Vagina (tissue), 2 donors: ENCODE data around the gene NPEPPS.
"Not testable (repeated sequence)": the region's sequence is repeated elsewhere in the genome, so short reads cannot be mapped to it uniquely, and the experiment has no call there.

ENCODE experiments used
- CTCF ChIP-seq, 3 experiments: fragments of 450-650 bp in 2 of 3; fragments of 200-600 bp in 1 of 3; sonication (generic) in 1 of 3; IDR thresholded peaks; one replicate each; pipeline ENCODE4 v1.5.1; 2017 to 2019; ENCODE audit warnings: antibody characterized with exemption in 3 of 3, mild to moderate bottlenecking in 2 of 3, moderate library complexity in 2 of 3
- POLR2A ChIP-seq, 2 donors: fragments of 450-650 bp; IDR thresholded peaks; one replicate each; pipeline ENCODE4 v1.6.1; 2017; ENCODE audit warnings: antibody characterized with exemption in 2 of 2, mild to moderate bottlenecking in 2 of 2, moderate library complexity in 2 of 2
- POLR2AphosphoS5 ChIP-seq, 2 donors: sonication (generic); formaldehyde crosslinking; IDR thresholded peaks; one replicate each; pipeline ENCODE4 v1.9.0; 2017; ENCODE audit warnings: antibody characterized with exemption in 2 of 2, mild to moderate bottlenecking in 2 of 2, low read depth in 1 of 2; ENCODE audit not compliant: insufficient read depth in 1 of 2

- not testable (repeated sequence) for TF ChIP-seq CTCF (IDR thresholded peaks at IDR 0.05); POLR2A (IDR thresholded peaks at IDR 0.05); POLR2AphosphoS5 (IDR thresholded peaks at IDR 0.05; ENCODE audit: insufficient read depth in 1 of 2, low read depth in 1 of 2)
These were observed 29.7 kb downstream of the NPEPPS start for GRCh38 chr17:47560517-47561043.
